GM12878 (cell line): ENCODE data around the gene SENP1. TPM values are rescaled to one million over a fixed set of nuclear protein-coding genes. Genes with fewer than 3 reads are reported as not detected.

Experiments
- ATAC-seq: fragments of 200-7000 bp; cut with Tn5 transposase; 3 replicates; pipeline ENCODE4 v1.9.1; 2020; ENCODE audit warnings: mild to moderate bottlenecking, moderate library complexity
- BruUV-seq: library from RNA; stranded (reverse); fragments of 400-500 nt; replicated peaks from 2 replicates; lab custom pipeline; 2021; lab: Mats Ljungman, UMichigan
- CTCF ChIA-PET: fragments of 300-600 bp; sonication (Branson Sonifier 250); formaldehyde crosslinking; extraction: SDS; loops from one replicate; lab custom pipeline; 2021; ENCODE audit warnings: inconsistent platforms; lab: Yijun Ruan, JAX
- POLR2A ChIA-PET: fragments of 350-600 bp; formaldehyde crosslinking; extraction: SDS; loops from one replicate; lab custom pipeline; 2021; ENCODE audit warnings: inconsistent platforms; lab: Charles Lee
- RAD21 ChIA-PET: fragments of 300-600 bp; sonication (Branson Sonifier 250); formaldehyde crosslinking; loops from one replicate; lab custom pipeline; 2023; ENCODE audit warnings: antibody characterized with exemption; ENCODE audit not compliant: unreplicated experiment; lab: Charles Lee
- SMC1A ChIA-PET: fragments of 300-600 bp; sonication (Branson Sonifier 250); formaldehyde crosslinking; loops from one replicate; lab custom pipeline; 2023; ENCODE audit not compliant: unreplicated experiment, uncharacterized antibody; lab: Charles Lee
- DNase-seq: peaks from one replicate; pipeline ENCODE4 v3.0.0-alpha.2; 2011; ENCODE audit warnings: low read depth, low spot score
- FAIRE-seq: peaks from 3 replicates; lab custom pipeline; 2011; peaks lifted over from hg19 to GRCh38; lab: Jason Lieb, UNC
- H2AFZ ChIP-seq: 2 replicates; pipeline ENCODE4 v1.6.0; 2011; ENCODE audit warnings: low read depth, low read length, control low read depth; ENCODE audit not compliant: control insufficient read depth
- H3K27ac ChIP-seq: 2 replicates; pipeline ENCODE4 v1.5.1; 2011; ENCODE audit warnings: control low read depth; ENCODE audit not compliant: control insufficient read depth, insufficient read depth
- H3K27me3 ChIP-seq, 2 experiments: replicated peaks in 1 of 2; 2 replicates each; pipeline versions ENCODE4 v1.6.0 to v1.6.1; 2011; ENCODE audit warnings: low read length in 1 of 2; ENCODE audit not compliant: control insufficient read depth in 2 of 2, insufficient read depth in 2 of 2
- H3K36me3 ChIP-seq, 2 experiments: 2 replicates each; pipeline ENCODE4 v1.5.1; 2011; ENCODE audit warnings: low read length in 1 of 2; ENCODE audit not compliant: control insufficient read depth in 2 of 2, insufficient read depth in 2 of 2
- H3K4me1 ChIP-seq: 2 replicates; pipeline ENCODE4 v1.6.1; 2011; ENCODE audit warnings: mild to moderate bottlenecking, low read length, moderate library complexity, mixed read lengths; ENCODE audit not compliant: control insufficient read depth, insufficient read depth
- H3K4me2 ChIP-seq: 2 replicates; pipeline ENCODE4 v1.6.0; 2011; ENCODE audit warnings: control low read depth; ENCODE audit not compliant: control insufficient read depth, insufficient read depth
- H3K4me3 ChIP-seq: fragments of 200-600 bp; sonication (generic); 2 replicates; pipeline ENCODE4 v1.5.1; 2016
- H3K79me2 ChIP-seq: 2 replicates; pipeline ENCODE4 v1.6.0; 2011; ENCODE audit warnings: low read length; ENCODE audit not compliant: control insufficient read depth, insufficient read depth
- H3K9ac ChIP-seq: 2 replicates; pipeline ENCODE4 v1.8.0; 2011; ENCODE audit warnings: low read length, control low read depth, mixed read lengths; ENCODE audit not compliant: control insufficient read depth, insufficient read depth
- H3K9me3 ChIP-seq: replicated peaks from 3 replicates; pipeline ENCODE4 v1.5.1; 2011; ENCODE audit warnings: mild to moderate bottlenecking, low read length; ENCODE audit not compliant: control insufficient read depth, insufficient read depth
- H4K20me1 ChIP-seq: 2 replicates; pipeline ENCODE4 v1.6.0; 2011; ENCODE audit not compliant: control insufficient read depth, insufficient read depth
- ASH2L ChIP-seq: fragments of 300-600, 200-600 bp; sonication (generic); IDR thresholded peaks from 2 replicates; pipeline ENCODE4 v1.6.1; 2017; ENCODE audit warnings: low read depth, mild to moderate bottlenecking, borderline replicate concordance
- BCL3 ChIP-seq: IDR thresholded peaks from 2 replicates; pipeline ENCODE4 v1.6.1; 2011; ENCODE audit warnings: borderline replicate concordance, low read depth, mild to moderate bottlenecking, moderate library complexity, low read length; ENCODE audit not compliant: insufficient read depth, poor library complexity, severe bottlenecking
- EED ChIP-seq: sonication (generic); IDR thresholded peaks from 2 replicates; pipeline ENCODE4 v1.6.1; 2016; ENCODE audit warnings: antibody characterized with exemption, low read depth
- GABPA ChIP-seq: IDR thresholded peaks from 2 replicates; pipeline ENCODE4 v1.6.1; 2014; ENCODE audit warnings: antibody characterized with exemption, low read depth, mild to moderate bottlenecking, inconsistent platforms
- GATAD2B ChIP-seq: fragments of 450-650 bp; conservative IDR thresholded peaks from 2 replicates; pipeline ENCODE4 v1.6.1; 2017; ENCODE audit warnings: low read depth, mild to moderate bottlenecking, moderate library complexity
- IRF4 ChIP-seq: IDR thresholded peaks from 2 replicates; pipeline ENCODE4 v1.6.1; 2011; ENCODE audit warnings: low read depth, low read length
- SMC3 ChIP-seq: IDR thresholded peaks from 2 replicates; pipeline ENCODE4 v1.6.1; 2011; ENCODE audit warnings: low read length, improper control_type of control experiment, borderline replicate concordance
- SPI1 ChIP-seq: IDR thresholded peaks from 2 replicates; pipeline ENCODE4 v1.6.1; 2011; ENCODE audit warnings: low read depth, mild to moderate bottlenecking, low read length, moderate library complexity, borderline replicate concordance; ENCODE audit not compliant: insufficient read depth
- SRF ChIP-seq, 2 experiments: IDR thresholded peaks; 2 replicates each; pipeline ENCODE4 v1.6.1; 2011; ENCODE audit warnings: low read depth in 2 of 2, low read length in 2 of 2, mild to moderate bottlenecking in 1 of 2, moderate library complexity in 1 of 2
- SUPT20H ChIP-seq: IDR thresholded peaks from 2 replicates; pipeline ENCODE4 v1.6.1; 2011; ENCODE audit warnings: low read depth, mild to moderate bottlenecking, low read length, moderate library complexity, borderline replicate concordance; ENCODE audit not compliant: control insufficient read depth
- SUZ12 ChIP-seq: fragments of 200-600 bp; sonication (generic); IDR thresholded peaks from one replicate; pipeline ENCODE4 v1.6.1; 2018; ENCODE audit warnings: antibody characterized with exemption, mild to moderate bottlenecking; ENCODE audit not compliant: unreplicated experiment
- TCF7 ChIP-seq: IDR thresholded peaks from 2 replicates; pipeline ENCODE4 v1.6.1; 2014; ENCODE audit warnings: antibody characterized with exemption, borderline replicate concordance
- ZNF207 ChIP-seq: fragments of 450-650 bp; IDR thresholded peaks from 2 replicates; pipeline ENCODE4 v1.6.1; 2014; ENCODE audit warnings: antibody characterized with exemption, mild to moderate bottlenecking, borderline replicate concordance
- WGBS: methylation state at CpG from one replicate; pipeline ENCODE4 v1.1.6; 2016; ENCODE audit warnings: low lambda C conversion rate; ENCODE audit not compliant: insufficient replicate concordance, insufficient coverage; ENCODE audit errors: missing lambda C conversion rate; 5-methylcytosine and 5-hydroxymethylcytosine counted together
- in situ Hi-C: fragments of 300-500 bp; cut with MboI; formaldehyde crosslinking; loops from 9 replicates; pipeline ENCODE4 v1.14.3; 2018; ENCODE audit warnings: mixed read lengths
- intact Hi-C: fragments of 100-400 bp; cut with micrococcal nuclease; formaldehyde crosslinking; loops from one replicate; pipeline ENCODE4 v1.14.2; 2022; ENCODE audit not compliant: unreplicated experiment
- polyA plus RNA-seq, 11 experiments: library from polyadenylated mRNA; depleted of rRNA in 4 of 11; unstranded in 6 of 11; stranded (reverse) in 5 of 11; fragments of >200 nt; fragmentation: Nextera tagmentation in 4 of 11; fragmentation: Illumina TruSeq in 1 of 11; extraction: Ambion mirVana in 4 of 11; extraction: Trizol in 1 of 11; gene quantifications; 1 replicate in 1 of 11; 2 replicates in 10 of 11; pipeline versions ENCODE4 v1.2.1 to v1.2.3, GENCODE V29; 2011 to 2016; ENCODE audit warnings: inconsistent platforms in 2 of 11, missing spikeins in 2 of 11, low read depth in 1 of 11
- total RNA-seq, 4 experiments: library from RNA; depleted of rRNA in 3 of 4; stranded (reverse); fragments of >200 nt in 3 of 4; fragmentation: Illumina TruSeq in 1 of 4; extraction: Trizol in 1 of 4; gene quantifications; 2 replicates each; pipeline versions ENCODE4 v1.2.1 to v1.2.3, GENCODE V29; 2013 to 2021

Gene SENP1
- total and polyA plus RNA-seq, 10 of the 15 experiments (the other 5 are each of a cell fraction or from before 2014, with no cell fraction given): 8.1 to 52.4 (median 26.1) TPM

GRCh38 chr12:48061938-48062719, 43.8 kb downstream of the SENP1 start:
- Histone ChIP-seq H2AFZ (no peak overlapping the region), H3K27ac (no peak overlapping the region), H3K9me3 (no peaks in the 10 kb centered on the region; the same call in 1 of the 3 replicates), H4K20me1 (no peaks in the 10 kb centered on the region), H3K27me3 (no peaks in the 10 kb centered on the region), H3K36me3 (peaks cover 3 to 10% of the 10 kb centered on the region in 2 experiments), H3K9ac (no peak overlapping the region), H3K4me1 (no peaks in the 10 kb centered on the region), H3K4me2 (no peak overlapping the region), H3K4me3 (no peak overlapping the region), H3K79me2 (no peaks in the 10 kb centered on the region)
- SMC1A ChIA-PET: interaction anchor here (1.4 to 1.6 kb wide), 2 partner anchors 10 to 46 kb away, joined by 3 to 4 read pairs; no protein-coding TSS in a partner anchor
- no peak for FAIRE-seq
- DNase-seq: no peak
- RAD21 ChIA-PET: no interaction called here
- intact Hi-C loops (no loop called here), in situ Hi-C loops (no loop called here)
- CTCF ChIA-PET: interaction anchor here (1.3 kb wide), 2 partner anchors 11 to 103 kb away, joined by 3 to 5 read pairs; no protein-coding TSS in a partner anchor
- ATAC-seq: no peak
- 96% methylated on average over 1 of the region's 1 CpG for WGBS
- POLR2A ChIA-PET: no interaction called here
- no peak for TF ChIP-seq SPI1
- TF ChIP-seq TCF7: no peak
- TF ChIP-seq ASH2L: no peak
- no peak for TF ChIP-seq EED
- TF ChIP-seq SUPT20H: no peak
- no peak for TF ChIP-seq SRF (IDR thresholded peaks at IDR 0.05; ENCODE audit: low read depth in 2 of 2, low read length in 2 of 2)
- TF ChIP-seq SUZ12: no peak
- TF ChIP-seq SMC3: no peak
- TF ChIP-seq IRF4: no peak
- no peak for TF ChIP-seq GABPA
- TF ChIP-seq ZNF207: no peak
- TF ChIP-seq BCL3: no peak
- TF ChIP-seq GATAD2B: no peak
- BruUV-seq: no TSS peak
